Endodermal cell (in vitro differentiated cells): ENCODE results near the gene CHRND. TPM values are rescaled to one million over a fixed set of nuclear protein-coding genes. Genes with fewer than 3 reads are reported as not detected.
A peak's percentile ranks its signal among the peaks of the same experiment; 100 is the strongest.

Experiments
- DNase-seq: peaks from one replicate; pipeline ENCODE4 v3.0.0-alpha.2; 2017
- H3K27ac ChIP-seq: 2 replicates; pipeline ENCODE4 v1.5.1; 2013; ENCODE audit warnings: mild to moderate bottlenecking, low read depth, low read length, moderate library complexity
- H3K27me3 ChIP-seq: 2 replicates; pipeline ENCODE4 v1.6.1; 2013; ENCODE audit warnings: mild to moderate bottlenecking, low read length, moderate library complexity; ENCODE audit not compliant: insufficient read depth, control insufficient read depth, poor library complexity, severe bottlenecking
- H3K36me3 ChIP-seq: 2 replicates; pipeline ENCODE4 v1.7.0; 2013; ENCODE audit warnings: mild to moderate bottlenecking, low read length, moderate library complexity; ENCODE audit not compliant: control insufficient read depth, insufficient read depth
- H3K4me1 ChIP-seq: one replicate; pipeline ENCODE4 v1.7.0; 2013; ENCODE audit warnings: low read length; ENCODE audit not compliant: control insufficient read depth, insufficient read depth
- H3K4me3 ChIP-seq: 2 replicates; pipeline ENCODE4 v1.5.1; 2013; ENCODE audit warnings: mild to moderate bottlenecking, low read length, moderate library complexity
- H3K9ac ChIP-seq: 2 replicates; pipeline ENCODE4 v1.6.1; 2013; ENCODE audit warnings: mild to moderate bottlenecking, low read length, moderate library complexity; ENCODE audit not compliant: poor library complexity, severe bottlenecking; ENCODE audit errors: extremely low read depth
- H3K9me3 ChIP-seq: 2 replicates; pipeline ENCODE4 v1.6.1; 2013; ENCODE audit warnings: mild to moderate bottlenecking, low read length, moderate library complexity; ENCODE audit not compliant: control insufficient read depth
- H3K27ac Mint-ChIP-seq: 2 replicates; pipeline ENCODE4 v1.8.0; 2020; ENCODE audit warnings: mixed read lengths
- H3K27me3 Mint-ChIP-seq: 2 replicates; pipeline ENCODE4 v1.8.0; 2021; ENCODE audit warnings: mild to moderate bottlenecking, mixed read lengths; ENCODE audit not compliant: insufficient read depth
- H3K36me3 Mint-ChIP-seq: 2 replicates; pipeline ENCODE4 v1.8.0; 2020; ENCODE audit warnings: low read depth, mixed read lengths
- H3K4me1 Mint-ChIP-seq: 2 replicates; pipeline ENCODE4 v1.8.0; 2020; ENCODE audit warnings: mixed read lengths
- H3K4me3 Mint-ChIP-seq: 2 replicates; pipeline ENCODE4 v1.8.0; 2020; ENCODE audit warnings: mild to moderate bottlenecking, moderate library complexity, mixed read lengths
- H3K9me3 Mint-ChIP-seq: 2 replicates; pipeline ENCODE4 v1.8.0; 2020; ENCODE audit warnings: mild to moderate bottlenecking, mixed read lengths
- CTCF ChIP-seq: fragments of 200-600 bp; sonication (generic); conservative IDR thresholded peaks from 2 replicates; pipeline ENCODE4 v1.5.0; 2021; ENCODE audit warnings: antibody characterized with exemption, mild to moderate bottlenecking
- WGBS, 2 experiments: methylation state at CpG; one replicate each; pipeline versions ENCODE4 v1.1.5 to v1.1.7; 2013; ENCODE audit warnings: missing lambda C conversion rate in 2 of 2, mixed read lengths in 1 of 2; ENCODE audit not compliant: insufficient coverage in 1 of 2, insufficient read length in 1 of 2; 5-methylcytosine and 5-hydroxymethylcytosine counted together
- total RNA-seq, 2 donors: library from RNA; stranded (reverse); fragmentation: NEBNext Ultra II Directional in 1 of 2; extraction: Animal tissue kit (Norgen Biotek cat#: 25700) in 1 of 2; gene quantifications; 2 replicates in 1 of 2; 3 replicates in 1 of 2; pipeline ENCODE4 v1.2.1, GENCODE V29; 2021

Gene CHRND
- total RNA-seq, 2 donors from 2014 or later, result 0.11 TPM; not detected in 1

GRCh38 chr2:232483923-232484627 is 41.9 kb upstream of the CHRND start:
- Mint-ChIP-seq H3K27ac (no peak overlapping the region), H3K27me3 (peaks cover 64% of the 10 kb centered on the region), H3K36me3 (no peaks in the 10 kb centered on the region), H3K4me3 (no peak overlapping the region), H3K4me1 (peaks cover 3% of the 10 kb centered on the region), H3K9me3 (no peaks in the 10 kb centered on the region)
- Histone ChIP-seq H3K4me3 (no peak overlapping the region), H3K27ac (no peak overlapping the region), H3K9ac (no peak overlapping the region), H3K27me3 (peaks cover 64% of the 10 kb centered on the region), H3K36me3 (no peaks in the 10 kb centered on the region), H3K4me1 (no peaks in the 10 kb centered on the region), H3K9me3 (no peaks in the 10 kb centered on the region)
- peak; percentile 28 for DNase-seq
- no peak for TF ChIP-seq CTCF
- 94 to 96% methylated on average over 15 to 19 of the region's 19 CpGs for WGBS, 2 experiments

GRCh38 chr2:232484628-232485347 is 41.2 kb upstream of the CHRND start:
- Histone ChIP-seq H3K9ac (no peak overlapping the region), H3K4me1 (no peaks in the 10 kb centered on the region), H3K36me3 (no peaks in the 10 kb centered on the region), H3K9me3 (no peaks in the 10 kb centered on the region), H3K27ac (no peak overlapping the region), H3K4me3 (no peak overlapping the region), H3K27me3 (peaks cover 72% of the 10 kb centered on the region)
- DNase-seq, result peak; percentile 42
- WGBS, 2 experiments, result 87 to 91% methylated on average over 6 to 12 of the region's 12 CpGs
- Mint-ChIP-seq H3K4me3 (peak overlapping the region; percentile 37), H3K27me3 (peaks cover 68% of the 10 kb centered on the region), H3K9me3 (no peaks in the 10 kb centered on the region), H3K4me1 (peaks cover 6% of the 10 kb centered on the region), H3K36me3 (no peaks in the 10 kb centered on the region), H3K27ac (no peak overlapping the region)
- TF ChIP-seq CTCF, result no peak

GRCh38 chr2:232485348-232485756 is 40.6 kb upstream of the CHRND start:
- H3K27me3 ChIP-seq, result peaks cover 77% of the 10 kb centered on the region
- H3K36me3 ChIP-seq, result no peaks in the 10 kb centered on the region
- no peak for TF ChIP-seq CTCF
- Mint-ChIP-seq H3K27me3 (peaks cover 73% of the 10 kb centered on the region), H3K36me3 (no peaks in the 10 kb centered on the region), H3K4me1 (peaks cover 7% of the 10 kb centered on the region), H3K9me3 (no peaks in the 10 kb centered on the region), H3K4me3 (peak overlapping the region; percentile 37), H3K27ac (no peak overlapping the region)
- no peak overlapping the region for H3K27ac ChIP-seq
- DNase-seq, result no peak
- H3K4me3 ChIP-seq, result no peak overlapping the region
- no peak overlapping the region for H3K9ac ChIP-seq
- no peaks in the 10 kb centered on the region for H3K9me3 ChIP-seq
- WGBS, 2 experiments, result 18 to 58% methylated on average over 4 to 22 of the region's 22 CpGs
- no peaks in the 10 kb centered on the region for H3K4me1 ChIP-seq
